ENCODE measurements around the gene BEX3.

Gene BEX3

DNA sequence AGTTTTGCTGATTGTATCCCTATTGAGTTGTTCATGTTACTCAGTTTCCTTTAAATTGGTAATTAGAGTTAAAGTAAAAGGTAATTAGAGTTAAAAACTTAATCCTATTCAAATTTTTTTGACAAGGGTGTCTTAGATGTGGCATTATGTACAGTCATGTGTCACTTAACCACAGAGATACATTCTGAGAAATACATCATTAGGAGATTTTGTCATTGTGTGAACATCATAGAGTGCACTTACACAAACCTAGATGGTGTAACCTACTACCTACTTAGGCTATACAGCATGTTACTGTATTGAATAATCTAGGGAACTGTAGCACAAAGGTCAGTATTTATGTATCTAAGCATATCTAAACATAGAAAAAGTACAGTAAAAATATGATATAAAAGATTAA lies 39.2 kb downstream of the BEX3 start:
- TF ChIP-seq POLR2AphosphoS5 (IDR thresholded peaks at IDR 0.05; ENCODE audit: low read depth) = no peak

DNA sequence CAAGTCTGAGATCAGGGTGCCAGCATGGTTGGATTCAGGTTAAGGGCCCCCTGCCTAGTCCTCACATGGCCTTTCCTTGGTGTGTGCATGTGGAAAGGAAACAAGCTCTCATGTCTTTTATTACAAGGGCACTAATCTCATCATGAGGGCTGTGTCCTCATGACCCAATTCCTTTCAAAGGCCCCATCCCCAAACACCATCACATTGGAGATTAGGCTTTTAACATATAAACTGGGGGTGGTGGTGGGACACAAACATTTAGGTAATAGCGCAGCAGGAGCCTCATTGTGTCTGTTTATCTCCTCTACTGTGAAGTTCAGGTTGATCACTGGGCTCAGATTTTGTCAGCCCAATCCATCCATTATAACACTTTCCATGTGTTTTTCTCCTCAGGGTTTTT lies 41.0 kb downstream of the BEX3 start:
- Histone ChIP-seq H3K4me3 (replicated peaks; ENCODE audit: insufficient read depth, low read length) (no peak overlapping the region), H3K27ac (replicated peaks) (no peak overlapping the region), H3K27me3 (ENCODE audit: insufficient read depth, poor library complexity, severe bottlenecking) (no peaks in the 10 kb centered on the region)
- DNase-seq (ENCODE audit: low read depth in 1 of 2, low spot score in 1 of 2) = no peak
- TF ChIP-seq, protein P1, sequence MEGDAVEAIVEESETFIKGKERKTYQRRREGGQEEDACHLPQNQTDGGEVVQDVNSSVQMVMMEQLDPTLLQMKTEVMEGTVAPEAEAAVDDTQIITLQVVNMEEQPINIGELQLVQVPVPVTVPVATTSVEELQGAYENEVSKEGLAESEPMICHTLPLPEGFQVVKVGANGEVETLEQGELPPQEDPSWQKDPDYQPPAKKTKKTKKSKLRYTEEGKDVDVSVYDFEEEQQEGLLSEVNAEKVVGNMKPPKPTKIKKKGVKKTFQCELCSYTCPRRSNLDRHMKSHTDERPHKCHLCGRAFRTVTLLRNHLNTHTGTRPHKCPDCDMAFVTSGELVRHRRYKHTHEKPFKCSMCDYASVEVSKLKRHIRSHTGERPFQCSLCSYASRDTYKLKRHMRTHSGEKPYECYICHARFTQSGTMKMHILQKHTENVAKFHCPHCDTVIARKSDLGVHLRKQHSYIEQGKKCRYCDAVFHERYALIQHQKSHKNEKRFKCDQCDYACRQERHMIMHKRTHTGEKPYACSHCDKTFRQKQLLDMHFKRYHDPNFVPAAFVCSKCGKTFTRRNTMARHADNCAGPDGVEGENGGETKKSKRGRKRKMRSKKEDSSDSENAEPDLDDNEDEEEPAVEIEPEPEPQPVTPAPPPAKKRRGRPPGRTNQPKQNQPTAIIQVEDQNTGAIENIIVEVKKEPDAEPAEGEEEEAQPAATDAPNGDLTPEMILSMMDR (IDR thresholded peaks at IDR 0.05; ENCODE audit: insufficient read depth, low read length) = no peak
- TF ChIP-seq POLR2AphosphoS5 (IDR thresholded peaks at IDR 0.05; ENCODE audit: low read depth) (no peak), SPI1 (IDR thresholded peaks at IDR 0.05; ENCODE audit: borderline replicate concordance, low read depth) (no peak), GABPA (IDR thresholded peaks at IDR 0.05; ENCODE audit: low read depth) (no peak)
- TF ChIP-seq, protein P2, sequence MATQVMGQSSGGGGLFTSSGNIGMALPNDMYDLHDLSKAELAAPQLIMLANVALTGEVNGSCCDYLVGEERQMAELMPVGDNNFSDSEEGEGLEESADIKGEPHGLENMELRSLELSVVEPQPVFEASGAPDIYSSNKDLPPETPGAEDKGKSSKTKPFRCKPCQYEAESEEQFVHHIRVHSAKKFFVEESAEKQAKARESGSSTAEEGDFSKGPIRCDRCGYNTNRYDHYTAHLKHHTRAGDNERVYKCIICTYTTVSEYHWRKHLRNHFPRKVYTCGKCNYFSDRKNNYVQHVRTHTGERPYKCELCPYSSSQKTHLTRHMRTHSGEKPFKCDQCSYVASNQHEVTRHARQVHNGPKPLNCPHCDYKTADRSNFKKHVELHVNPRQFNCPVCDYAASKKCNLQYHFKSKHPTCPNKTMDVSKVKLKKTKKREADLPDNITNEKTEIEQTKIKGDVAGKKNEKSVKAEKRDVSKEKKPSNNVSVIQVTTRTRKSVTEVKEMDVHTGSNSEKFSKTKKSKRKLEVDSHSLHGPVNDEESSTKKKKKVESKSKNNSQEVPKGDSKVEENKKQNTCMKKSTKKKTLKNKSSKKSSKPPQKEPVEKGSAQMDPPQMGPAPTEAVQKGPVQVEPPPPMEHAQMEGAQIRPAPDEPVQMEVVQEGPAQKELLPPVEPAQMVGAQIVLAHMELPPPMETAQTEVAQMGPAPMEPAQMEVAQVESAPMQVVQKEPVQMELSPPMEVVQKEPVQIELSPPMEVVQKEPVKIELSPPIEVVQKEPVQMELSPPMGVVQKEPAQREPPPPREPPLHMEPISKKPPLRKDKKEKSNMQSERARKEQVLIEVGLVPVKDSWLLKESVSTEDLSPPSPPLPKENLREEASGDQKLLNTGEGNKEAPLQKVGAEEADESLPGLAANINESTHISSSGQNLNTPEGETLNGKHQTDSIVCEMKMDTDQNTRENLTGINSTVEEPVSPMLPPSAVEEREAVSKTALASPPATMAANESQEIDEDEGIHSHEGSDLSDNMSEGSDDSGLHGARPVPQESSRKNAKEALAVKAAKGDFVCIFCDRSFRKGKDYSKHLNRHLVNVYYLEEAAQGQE (IDR thresholded peaks at IDR 0.05; ENCODE audit: insufficient replicate concordance, low read depth) = no peak

More for the DNA sequence above, 39.2 kb downstream of the BEX3 start:
- H3K27me3 ChIP-seq (ENCODE audit: insufficient read depth, poor library complexity, severe bottlenecking) = no peaks in the 10 kb centered on the region
- H3K27ac ChIP-seq (replicated peaks) = no peak overlapping the region
- H3K4me3 ChIP-seq (replicated peaks; ENCODE audit: insufficient read depth, low read length) = no peak overlapping the region
- no peak for DNase-seq (ENCODE audit: low read depth in 1 of 2, low spot score in 1 of 2)

DNA sequence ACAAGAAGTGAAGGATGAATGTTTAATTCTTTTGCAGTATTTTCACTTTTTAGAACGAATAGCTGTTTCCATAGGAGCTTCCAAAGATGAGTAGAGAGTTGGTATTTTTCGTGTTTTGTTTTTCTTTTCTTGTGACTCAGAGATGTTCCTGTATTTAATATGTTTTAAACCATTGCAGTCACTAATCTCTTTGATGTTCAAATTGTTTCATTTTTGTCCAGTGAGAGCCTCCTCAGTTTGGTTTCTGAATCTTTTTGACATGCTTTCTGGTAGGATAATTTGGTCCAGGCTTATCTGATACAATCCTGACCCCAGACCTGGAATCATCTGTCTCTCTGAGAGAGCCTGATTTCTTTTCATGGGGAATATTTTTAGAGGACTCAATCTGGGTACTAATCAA lies 41.6 kb downstream of the BEX3 start:
- TF ChIP-seq, protein P2 (IDR thresholded peaks at IDR 0.05; ENCODE audit: insufficient replicate concordance, low read depth) = no peak
- TF ChIP-seq SPI1 (IDR thresholded peaks at IDR 0.05; ENCODE audit: borderline replicate concordance, low read depth) = no peak
- TF ChIP-seq POLR2AphosphoS5 (IDR thresholded peaks at IDR 0.05; ENCODE audit: low read depth) = no peak
- TF ChIP-seq, protein P1 (IDR thresholded peaks at IDR 0.05; ENCODE audit: insufficient read depth, low read length) = no peak
- TF ChIP-seq GABPA (IDR thresholded peaks at IDR 0.05; ENCODE audit: low read depth) = no peak
- DNase-seq (ENCODE audit: low read depth in 1 of 2, low spot score in 1 of 2) = no peak
- Histone ChIP-seq H3K4me3 (replicated peaks; ENCODE audit: insufficient read depth, low read length) (no peak overlapping the region), H3K27me3 (ENCODE audit: insufficient read depth, poor library complexity, severe bottlenecking) (no peaks in the 10 kb centered on the region), H3K27ac (replicated peaks) (no peak overlapping the region)

DNA sequence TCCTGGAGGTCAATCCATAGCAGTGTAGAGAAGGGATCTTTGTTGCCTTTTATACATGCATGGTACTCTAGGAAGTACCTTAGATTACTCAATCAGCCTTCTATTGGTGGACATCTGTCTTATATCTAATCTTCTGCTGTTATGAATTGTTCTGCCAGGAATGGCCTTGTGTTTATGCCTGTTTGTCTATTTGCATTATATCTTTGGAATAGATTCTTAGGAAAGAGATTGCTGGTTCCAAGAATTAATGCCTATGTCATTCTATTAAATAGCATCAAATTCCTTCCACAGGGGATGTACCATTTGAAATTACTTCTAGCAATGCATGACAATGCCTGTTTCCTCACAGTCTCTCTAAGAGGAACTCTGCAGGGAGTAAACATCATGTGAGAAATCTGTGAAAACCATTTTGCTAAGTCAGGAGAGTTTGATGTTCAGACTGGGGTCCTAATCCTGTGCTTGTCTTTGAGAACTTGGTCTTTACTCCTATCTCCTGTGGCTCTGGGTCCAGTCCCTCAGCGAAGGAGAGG lies 42.5 kb downstream of the BEX3 start:
- Histone ChIP-seq H3K27me3 (ENCODE audit: insufficient read depth, poor library complexity, severe bottlenecking) (no peaks in the 10 kb centered on the region), H3K27ac (replicated peaks) (no peak overlapping the region), H3K4me3 (replicated peaks; ENCODE audit: insufficient read depth, low read length) (no peak overlapping the region)
- no peak for DNase-seq (ENCODE audit: low read depth in 1 of 2, low spot score in 1 of 2)
- TF ChIP-seq GABPA (IDR thresholded peaks at IDR 0.05; ENCODE audit: low read depth) = no peak
- no peak for TF ChIP-seq POLR2AphosphoS5 (IDR thresholded peaks at IDR 0.05; ENCODE audit: low read depth)
- no peak for TF ChIP-seq SPI1 (IDR thresholded peaks at IDR 0.05; ENCODE audit: borderline replicate concordance, low read depth)
- TF ChIP-seq, protein P1 (IDR thresholded peaks at IDR 0.05; ENCODE audit: insufficient read depth, low read length) = no peak
- TF ChIP-seq, protein P2 (IDR thresholded peaks at IDR 0.05; ENCODE audit: insufficient replicate concordance, low read depth) = no peak
